Liver (tissue), 3 donors: ENCODE measurements around the gene KAT7.

ENCODE experiments used
- CTCF ChIP-seq: fragments of 150-350 bp; IDR thresholded peaks from 2 replicates; pipeline ENCODE4 v1.5.1; 2017; ENCODE audit warnings: improper control_type of control experiment, low read depth, low read length; ENCODE audit not compliant: missing input control
- EGR1 ChIP-seq, 2 donors: IDR thresholded peaks; 2 replicates each; pipeline ENCODE4 v1.6.1; 2016 to 2018; ENCODE audit warnings: antibody characterized with exemption in 2 of 2, low read depth in 2 of 2
- FOXA1 ChIP-seq: IDR thresholded peaks from 2 replicates; pipeline ENCODE4 v1.6.1; 2016; ENCODE audit warnings: antibody characterized with exemption
- FOXA2 ChIP-seq: IDR thresholded peaks from 2 replicates; pipeline ENCODE4 v1.6.1; 2016; ENCODE audit warnings: antibody characterized with exemption
- GABPA ChIP-seq, 2 donors: IDR thresholded peaks in 1 of 2; conservative IDR thresholded peaks in 1 of 2; 2 replicates each; pipeline ENCODE4 v1.6.1; 2016; ENCODE audit warnings: antibody characterized with exemption in 2 of 2, mild to moderate bottlenecking in 1 of 2, moderate library complexity in 1 of 2
- RAD21 ChIP-seq, 2 donors: IDR thresholded peaks; 2 replicates each; pipeline ENCODE4 v1.6.1; 2016; ENCODE audit warnings: antibody characterized with exemption in 2 of 2, mild to moderate bottlenecking in 2 of 2
- REST ChIP-seq: IDR thresholded peaks from 2 replicates; pipeline ENCODE4 v1.6.1; 2016; ENCODE audit warnings: antibody characterized with exemption, mild to moderate bottlenecking
- SP1 ChIP-seq: IDR thresholded peaks from 2 replicates; pipeline ENCODE4 v1.6.1; 2018; ENCODE audit warnings: antibody characterized with exemption, mild to moderate bottlenecking
- TAF1 ChIP-seq: conservative IDR thresholded peaks from 2 replicates; pipeline ENCODE4 v1.6.1; 2016; ENCODE audit warnings: antibody characterized with exemption, mild to moderate bottlenecking
- YY1 ChIP-seq: IDR thresholded peaks from 2 replicates; pipeline ENCODE4 v1.6.1; 2016; ENCODE audit warnings: antibody characterized with exemption, mild to moderate bottlenecking
- TF ChIP-seq, protein P1 (sequence below): IDR thresholded peaks from 2 replicates; pipeline ENCODE4 v1.6.1; 2016; ENCODE audit warnings: antibody characterized with exemption
- donor health status: healthy.
- donor health status: healthy.

DNA sequence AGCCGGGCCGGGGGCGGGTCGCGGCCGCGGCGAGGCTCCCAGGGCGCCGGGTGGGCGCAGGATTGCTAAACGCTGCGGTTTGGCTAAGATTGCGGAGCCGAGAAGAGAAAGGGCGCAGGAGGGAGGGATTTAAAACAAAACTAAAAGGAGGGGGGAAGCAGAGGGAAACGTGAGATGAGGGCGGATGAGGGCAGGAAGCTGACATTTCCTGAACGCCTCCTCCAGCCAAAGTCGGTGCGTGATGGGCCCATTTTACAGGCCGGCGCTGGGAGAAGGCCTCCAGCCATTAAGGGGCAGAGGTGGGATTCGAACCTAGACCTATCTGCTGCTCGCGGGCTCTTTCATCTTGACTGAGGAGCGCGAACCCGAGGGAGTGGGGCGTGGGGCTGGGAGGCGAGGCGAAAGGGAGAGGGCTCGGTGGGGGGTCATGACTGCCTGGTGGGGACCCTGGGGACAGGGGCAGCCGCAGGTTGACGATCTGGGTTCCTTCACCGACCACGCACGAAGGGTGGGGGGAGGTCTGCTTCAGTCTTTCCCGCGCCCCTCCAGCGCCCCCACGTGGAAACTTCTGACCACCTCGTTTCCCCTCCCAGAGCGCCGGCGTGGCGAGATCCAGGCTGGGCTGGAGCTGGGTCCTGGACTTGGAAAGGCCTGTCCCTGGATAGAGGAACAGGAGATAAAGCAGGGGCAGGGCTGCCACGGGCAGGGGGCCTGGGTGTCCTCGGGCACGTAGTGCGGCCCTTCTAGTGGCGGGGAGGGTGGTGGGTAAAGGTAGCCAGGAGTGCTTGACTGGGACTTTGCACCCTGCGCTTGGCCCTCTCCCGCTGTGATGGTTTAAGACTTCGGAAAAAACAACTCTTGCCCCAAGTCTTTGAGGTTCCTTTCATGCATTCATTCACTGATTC, 63.2 kb downstream of the KAT7 start:
- peak; percentile 62 to 74 for TF ChIP-seq RAD21 (IDR thresholded peaks at IDR 0.05)
- TF ChIP-seq CTCF: peak; percentile 43
- no peak for TF ChIP-seq REST
- no peak for TF ChIP-seq YY1
- TF ChIP-seq SP1: no peak
- TF ChIP-seq FOXA1: no peak
- TF ChIP-seq, protein P1, sequence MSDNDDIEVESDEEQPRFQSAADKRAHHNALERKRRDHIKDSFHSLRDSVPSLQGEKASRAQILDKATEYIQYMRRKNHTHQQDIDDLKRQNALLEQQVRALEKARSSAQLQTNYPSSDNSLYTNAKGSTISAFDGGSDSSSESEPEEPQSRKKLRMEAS: no peak
- TF ChIP-seq TAF1: no peak
- TF ChIP-seq GABPA (IDR thresholded peaks at IDR 0.05 in 1 of 2, conservative IDR thresholded peaks at IDR 0.05 in 1 of 2): no peak
- no peak for TF ChIP-seq EGR1 (IDR thresholded peaks at IDR 0.05; ENCODE audit: low read depth in 2 of 2)
- no peak for TF ChIP-seq FOXA2
